ENCODE results near the gene CERS2.

Gene CERS2

DNA sequence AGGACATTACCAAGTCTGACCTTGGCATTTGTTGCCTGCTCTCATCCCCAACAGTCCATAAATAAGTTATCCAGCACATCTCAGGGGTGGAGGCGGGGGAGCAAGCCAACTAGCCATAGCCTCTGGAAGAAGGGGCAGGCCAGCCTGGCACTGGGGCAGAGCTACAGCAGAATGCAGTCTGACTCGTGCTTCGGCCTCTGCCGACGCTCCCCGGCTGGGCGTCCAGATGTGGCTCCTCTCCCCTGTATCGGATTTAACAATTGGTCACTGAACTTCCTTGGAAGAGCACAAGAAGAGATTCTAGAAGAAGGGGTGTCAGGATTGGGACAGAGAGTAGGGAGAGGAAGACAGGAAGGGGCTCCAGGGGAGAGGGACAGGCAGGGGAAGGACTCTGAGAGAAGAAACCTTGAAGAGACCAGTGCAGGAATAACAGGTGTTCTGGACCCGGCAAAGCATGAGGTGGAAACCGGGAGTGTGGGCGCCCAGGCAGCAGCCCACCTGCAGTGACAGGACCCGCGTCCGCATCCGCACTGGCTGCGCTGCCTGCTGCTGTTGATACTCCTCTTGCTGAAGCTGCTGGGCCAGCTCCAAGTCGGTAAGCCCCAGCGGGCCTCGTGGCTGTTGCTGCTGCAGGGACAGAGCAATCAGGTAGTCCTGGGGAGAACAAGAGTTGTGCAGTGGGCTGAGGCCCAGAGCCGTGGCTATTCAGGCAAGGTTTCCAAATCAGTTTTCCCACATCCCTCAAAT lies 22.7 kb upstream of the CERS2 start:
- DNase-seq, result no peak

DNA sequence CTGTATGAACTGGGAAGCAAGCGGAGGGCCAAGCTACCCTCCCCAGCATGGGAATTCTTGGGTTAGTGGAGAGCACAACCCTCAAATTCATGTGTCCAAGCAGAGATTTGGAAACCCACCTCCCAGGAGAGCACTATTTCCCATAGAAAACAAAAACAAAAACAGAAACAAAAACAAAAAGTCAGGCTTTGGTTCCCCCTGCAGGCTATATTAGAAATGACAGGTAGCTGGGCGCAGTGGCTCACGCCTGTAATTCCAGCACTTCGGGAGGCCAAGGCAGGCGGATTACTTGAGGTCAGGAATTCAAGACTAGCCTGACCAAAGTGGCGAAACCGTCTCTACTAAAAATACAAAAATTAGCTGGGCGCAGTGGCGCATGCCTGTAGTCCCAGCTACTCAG lies 21.3 kb upstream of the CERS2 start:
- DNase-seq, result no peak

DNA sequence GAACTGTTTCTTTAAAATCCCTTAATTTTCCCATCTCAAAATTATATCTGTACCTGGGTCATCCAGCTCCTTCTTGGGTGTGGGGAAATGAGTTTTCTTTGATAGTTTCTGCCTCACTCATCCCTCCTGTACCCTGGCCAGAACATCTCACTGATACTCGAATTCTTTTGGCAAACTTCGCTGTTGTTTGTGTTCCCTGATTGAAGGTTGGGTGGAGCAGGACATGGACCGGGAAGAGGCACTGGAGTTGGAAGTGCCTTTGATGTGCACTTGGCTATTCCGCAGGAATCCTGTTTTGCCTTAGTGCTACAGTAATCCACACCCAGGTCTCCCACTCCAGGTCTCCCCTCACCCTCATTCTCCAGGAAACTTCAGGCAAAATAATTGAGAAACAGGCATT lies 20.8 kb upstream of the CERS2 start:
- DNase-seq, result no peak

DNA sequence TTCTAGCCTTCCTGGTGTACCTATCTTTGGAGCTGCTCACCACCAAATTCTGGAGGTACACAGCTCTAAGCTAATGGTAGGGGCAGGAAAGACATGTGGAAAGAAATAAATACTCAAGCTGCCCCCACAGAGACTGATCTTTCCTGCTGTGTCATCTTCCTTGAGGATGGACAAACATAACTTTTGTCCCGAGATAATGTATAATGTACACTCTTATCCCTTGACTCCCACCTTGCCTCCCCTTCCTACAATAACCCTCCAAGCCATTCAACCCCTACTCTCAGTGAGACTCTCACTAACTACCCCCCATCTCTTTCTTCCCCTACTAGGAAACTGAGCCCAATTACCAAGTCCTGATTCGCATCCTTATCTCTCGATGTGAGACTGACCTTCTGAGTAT lies 19.6 kb upstream of the CERS2 start:
- DNase-seq, result no peak

DNA sequence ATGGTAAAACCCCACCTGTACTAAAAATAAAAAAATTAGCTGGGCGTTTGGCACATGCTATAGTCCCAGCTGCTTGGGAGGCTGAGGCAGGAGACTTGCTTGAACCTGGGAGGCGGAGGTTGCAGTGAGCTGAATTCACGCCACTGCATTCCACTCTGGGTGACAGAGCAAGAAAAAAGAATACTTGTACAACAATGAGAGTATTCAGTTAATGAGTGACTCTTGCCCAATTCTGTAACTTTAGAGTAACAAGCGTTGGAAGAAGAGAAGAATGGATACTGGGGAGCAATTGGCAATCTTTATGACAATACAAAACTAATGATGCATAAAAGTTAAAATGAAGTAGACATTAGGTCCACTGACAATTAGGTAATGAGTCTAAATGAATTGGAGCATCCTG lies 18.0 kb upstream of the CERS2 start:
- no peak for DNase-seq

DNA sequence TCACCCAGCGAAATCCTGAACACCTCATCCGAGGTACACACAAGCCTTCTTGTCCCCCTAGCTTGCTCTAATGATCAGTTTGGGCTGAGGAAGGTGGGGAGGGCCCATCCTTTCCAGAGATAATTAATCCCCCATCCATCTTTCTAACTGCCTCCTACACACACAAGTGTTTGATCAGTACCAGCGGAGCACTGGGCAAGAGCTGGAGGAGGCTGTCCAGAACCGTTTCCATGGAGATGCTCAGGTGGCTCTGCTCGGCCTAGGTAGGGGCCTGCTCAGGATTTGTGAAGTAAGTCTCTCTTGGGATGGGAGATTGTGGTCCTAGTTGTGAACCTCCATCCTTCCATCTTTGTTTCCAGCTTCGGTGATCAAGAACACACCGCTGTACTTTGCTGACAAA lies 13.3 kb upstream of the CERS2 start:
- no peak for DNase-seq

DNA sequence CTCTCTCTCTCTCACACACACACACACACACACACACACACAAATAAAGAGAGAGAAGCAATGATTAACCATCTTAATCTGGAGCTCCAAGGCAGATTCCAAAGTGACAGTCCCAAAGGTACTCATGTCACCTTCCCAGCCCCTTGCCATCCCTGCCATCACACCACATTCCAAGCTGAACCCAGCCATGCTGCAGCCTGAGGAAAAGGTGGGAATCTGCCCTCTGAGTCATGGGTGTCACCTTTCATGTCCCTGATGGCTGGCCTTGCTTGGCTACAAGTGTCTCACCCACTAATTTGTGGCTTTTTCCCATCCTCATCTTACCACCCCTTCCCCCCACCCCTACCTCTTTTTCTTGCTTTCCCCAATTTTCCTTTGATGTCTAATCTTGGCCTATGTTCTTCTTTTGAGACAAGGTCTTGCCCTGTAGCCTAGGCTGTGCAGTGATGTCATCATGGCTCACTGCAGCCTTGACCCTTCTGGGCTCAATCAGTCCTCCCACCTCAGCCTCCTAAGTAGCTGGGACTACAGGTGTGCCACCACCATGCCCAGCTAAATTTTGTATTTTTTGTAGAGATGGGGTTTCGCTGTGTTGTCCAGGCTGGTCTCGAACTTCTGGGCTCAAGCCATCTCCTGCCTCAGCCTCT lies 10.7 kb upstream of the CERS2 start:
- DNase-seq, result no peak

DNA sequence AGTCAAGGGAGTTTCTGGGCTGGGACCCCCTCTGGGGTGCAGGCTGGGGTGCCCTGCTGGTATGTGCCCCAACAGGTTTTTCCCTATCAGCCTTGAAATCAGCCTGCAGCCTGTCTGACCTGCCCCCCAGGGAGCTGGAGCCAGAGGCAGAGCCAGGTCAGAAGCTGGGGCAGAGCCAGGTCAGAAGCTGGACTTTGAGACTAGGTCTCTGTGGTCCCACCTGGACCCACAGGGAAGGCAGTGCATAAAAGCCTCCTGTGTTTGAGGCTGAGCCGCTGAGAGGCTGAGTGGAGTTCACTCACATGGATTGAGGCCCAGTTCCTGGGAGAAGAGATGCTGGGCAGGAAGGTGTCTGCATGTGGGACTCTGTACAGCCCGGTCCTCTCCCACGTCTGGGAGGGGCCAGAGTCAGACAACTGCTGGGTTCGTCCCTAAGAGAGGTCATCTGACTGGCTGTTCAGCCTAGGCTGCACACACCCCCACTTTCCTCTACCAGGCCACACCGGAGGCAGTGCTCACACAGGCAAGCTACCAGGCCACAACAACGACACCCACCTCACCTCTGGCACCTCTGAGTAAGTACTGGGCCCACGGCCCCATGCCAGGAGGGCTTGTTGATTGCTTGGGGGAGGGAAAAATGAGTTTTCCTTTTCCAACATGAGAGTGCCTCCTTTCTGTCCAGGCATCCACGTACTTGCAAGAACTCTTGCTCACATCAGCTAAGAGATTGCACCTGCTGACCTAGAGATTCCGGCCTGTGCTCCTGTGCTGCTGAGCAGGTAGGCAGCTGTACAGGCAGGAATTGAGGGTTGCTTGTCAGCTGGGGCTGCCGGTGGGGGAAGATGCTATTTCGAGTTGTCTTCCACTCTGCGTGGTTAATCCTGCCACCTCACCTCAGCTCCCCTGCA lies 7.4 kb upstream of the CERS2 start, which contains the start of gene ANXA9:
TSS of gene ANXA9 (plus strand) at position 488 of the 908 bp plus-strand sequence. CDS start 814 bp downstream, outside the sequence.
- no peak for DNase-seq

DNA sequence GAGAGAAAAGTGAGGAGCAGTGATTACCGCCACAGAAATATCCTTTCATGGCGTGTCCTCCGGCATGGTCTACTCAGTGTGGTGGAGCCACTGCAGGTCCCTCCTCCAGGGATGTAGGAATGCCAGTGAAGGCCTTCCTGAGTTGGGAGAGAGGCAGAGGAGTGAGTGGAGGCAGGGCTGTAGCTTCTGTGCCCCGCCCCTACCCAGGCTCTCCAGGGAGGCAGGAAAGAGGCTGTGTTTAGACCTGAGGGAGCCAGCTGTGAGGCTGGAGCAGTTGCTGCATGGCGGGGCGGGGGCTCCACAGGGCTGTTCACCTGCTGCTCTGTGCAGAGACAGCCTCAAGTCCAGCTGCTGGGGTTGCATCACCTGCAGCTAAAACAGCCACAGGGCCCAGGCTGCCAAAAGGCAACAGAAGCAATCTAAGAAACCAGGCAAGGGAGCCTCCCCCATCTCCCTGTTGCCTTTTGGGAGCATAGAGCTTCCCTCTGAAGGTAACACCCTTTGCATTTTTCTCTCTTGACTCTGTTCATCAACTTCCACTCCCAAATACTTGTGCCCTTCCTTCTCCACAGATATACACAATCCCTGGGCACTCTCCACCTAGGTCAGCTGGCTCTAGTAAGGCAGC lies 6.7 kb upstream of the CERS2 start:
- no peak for DNase-seq

DNA sequence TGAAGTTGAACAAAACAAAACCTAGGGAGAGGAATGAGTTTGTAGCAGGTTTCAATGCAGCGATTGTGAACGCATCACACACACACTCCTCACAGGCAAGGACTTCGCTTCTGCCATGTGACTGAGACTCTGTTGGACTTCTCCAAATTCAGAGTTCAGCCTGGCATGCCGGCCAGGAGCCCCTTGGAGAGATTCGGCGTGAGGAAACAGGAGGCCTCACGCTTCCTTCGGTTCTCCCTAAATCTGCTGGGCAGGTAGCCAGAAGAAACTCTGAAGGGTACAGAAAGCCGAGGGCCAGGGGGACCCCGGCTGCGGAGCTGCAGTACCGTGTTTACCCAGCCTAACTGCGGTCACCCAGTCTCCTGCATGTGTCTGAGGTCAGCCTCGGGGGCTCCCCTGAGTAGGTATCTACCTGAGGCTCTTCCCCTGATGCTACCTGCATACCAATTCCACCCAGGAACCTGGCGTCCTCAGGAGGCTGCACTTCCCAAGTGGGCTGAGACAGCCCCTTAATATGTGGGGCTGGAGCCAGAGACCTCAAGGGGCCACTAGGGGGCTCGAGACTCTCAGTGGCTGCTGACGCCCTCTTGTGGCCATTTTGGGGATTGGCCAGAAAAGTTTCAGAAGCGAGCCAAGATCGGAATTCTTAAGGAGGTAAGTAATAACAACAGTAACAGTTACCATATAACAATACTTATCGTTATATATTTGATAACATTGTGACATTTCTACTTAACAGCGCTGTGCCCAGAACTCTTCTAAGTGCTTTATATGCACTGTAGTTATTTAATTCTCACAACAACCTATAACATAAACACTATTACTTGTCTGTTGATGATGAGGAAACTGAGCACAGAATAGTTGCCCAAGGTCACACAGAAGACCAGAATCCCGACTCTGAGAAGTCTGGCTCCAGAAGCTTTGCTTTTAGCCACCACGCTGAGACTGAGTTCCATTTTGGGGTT lies 4.7 kb upstream of the CERS2 start:
- DNase-seq, result peak; percentile 87

DNA sequence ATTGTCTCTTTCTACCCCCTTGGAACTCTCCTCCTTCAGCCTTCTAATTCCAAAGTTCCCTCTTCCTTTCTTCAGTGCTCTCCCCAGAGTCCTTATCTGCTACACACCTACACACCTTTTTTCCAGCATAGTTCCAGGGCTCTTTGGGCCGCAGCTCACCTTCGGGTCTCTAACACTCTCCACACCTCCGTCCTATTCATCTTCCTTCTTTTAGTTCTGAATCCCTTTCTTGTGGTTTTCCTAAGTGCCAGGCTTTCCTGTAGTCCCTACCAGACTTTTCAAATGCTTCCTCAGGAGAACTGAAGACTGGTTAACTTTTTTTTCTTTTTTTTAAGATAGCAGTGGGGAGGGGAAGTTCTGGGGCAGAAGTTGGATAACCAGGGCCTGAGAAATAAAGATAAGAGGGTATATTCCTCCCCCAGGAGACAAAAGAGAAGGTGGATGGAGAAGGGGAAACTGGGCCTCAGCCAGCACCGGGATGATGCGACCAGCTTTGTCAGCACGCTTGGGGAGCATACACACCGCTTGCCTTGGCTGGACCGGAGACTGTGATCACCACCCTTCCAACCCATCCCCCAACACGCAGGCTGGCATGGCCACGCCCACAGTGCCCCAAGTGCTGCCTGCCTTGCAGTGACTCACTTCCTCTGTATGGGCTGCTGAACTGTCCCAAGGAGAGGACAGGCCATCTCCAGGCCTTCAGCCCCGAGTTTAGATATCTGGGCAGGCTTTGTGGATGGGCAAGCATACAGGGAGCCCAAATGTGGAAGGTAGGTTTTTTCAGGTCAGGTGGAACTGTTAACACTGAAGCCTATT lies 2.5 kb upstream of the CERS2 start:
- DNase-seq, result no peak

DNA sequence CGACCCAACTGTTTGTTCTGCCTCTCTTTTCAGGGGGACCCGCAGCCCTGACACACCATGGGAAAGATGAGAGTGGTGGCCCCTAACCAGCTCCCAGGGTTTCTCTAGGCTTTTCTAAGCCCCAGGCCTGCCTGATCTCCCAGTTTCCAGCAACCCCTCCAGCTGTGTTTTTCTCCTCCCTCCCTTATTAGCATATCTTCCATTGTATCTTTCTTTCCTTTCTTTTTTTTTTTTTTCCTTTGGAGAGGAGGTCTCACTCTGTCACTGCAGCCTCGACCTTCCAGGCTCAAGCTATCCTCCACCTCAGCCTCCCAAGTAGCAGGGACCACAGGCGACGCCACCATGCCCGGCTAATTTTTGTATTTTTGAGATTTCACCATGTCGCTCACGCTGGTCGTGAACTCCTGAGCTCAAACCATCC lies 1.8 kb upstream of the CERS2 start:
- DNase-seq, result no peak

DNA sequence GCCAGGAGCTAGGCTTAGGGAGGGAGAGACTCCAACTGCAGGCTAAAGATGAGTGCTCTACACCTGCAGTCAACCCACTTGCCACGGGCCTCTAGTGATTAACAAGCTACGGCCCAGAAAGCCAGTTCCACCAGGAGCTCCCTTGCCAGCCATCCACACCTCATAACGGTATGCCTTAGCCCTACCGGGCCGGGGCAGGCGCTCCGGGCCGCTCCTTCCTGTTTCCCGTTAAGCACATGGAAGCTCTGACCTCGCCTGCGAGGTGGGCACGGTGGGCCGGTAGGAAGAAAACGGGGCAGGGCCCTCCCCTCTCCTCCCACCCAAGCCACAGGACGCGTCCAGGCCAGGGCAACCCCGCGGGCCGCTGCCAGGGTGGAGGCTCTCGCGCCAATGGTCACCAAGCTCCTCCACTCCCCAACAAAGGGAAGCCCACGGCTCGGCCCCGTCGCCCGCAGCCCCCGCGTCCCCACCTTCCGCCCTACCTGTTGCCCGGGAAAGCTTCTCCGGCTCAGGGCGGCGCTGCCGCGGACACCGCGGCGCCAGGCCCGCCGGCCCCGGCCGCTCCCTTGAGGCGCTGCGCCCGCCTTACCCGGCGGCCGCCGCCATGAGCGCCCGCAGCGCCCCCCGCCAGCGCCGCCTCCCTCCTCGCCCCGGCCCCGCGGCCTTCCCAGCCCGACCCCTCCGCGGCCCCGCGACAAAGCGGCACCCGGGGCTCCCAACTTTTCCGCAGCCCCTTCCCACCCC lies 627 bp downstream of the CERS2 start:
- peak; percentile 27 for DNase-seq

DNA sequence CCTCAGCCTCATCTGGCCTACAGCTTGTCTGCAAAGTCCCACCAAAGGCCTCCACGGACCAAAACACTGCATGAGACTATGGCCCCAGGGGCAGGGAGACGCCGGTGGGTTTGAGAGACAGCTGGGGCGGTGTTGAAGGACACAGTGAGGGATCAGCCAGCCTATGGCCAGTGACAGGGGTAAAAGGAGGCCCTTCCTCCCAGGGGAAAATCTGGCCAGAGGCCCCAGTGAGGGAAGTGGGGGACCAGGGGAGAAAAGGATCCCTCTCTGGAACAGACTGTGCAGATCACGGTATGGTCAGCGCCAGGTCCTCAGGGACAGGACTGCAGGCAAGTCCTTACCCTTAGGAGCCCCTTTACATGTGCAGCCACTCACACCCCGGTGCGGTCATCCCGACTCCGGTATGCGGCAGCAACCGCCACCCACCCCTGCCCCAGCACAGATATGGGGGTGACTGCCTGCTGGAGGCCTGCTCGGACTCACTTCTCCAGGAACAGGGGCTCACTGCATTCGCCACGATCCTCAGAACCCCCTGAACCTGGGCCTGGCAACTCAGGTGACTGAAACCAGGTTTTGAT lies 1.3 kb downstream of the CERS2 start:
- no peak for DNase-seq

DNA sequence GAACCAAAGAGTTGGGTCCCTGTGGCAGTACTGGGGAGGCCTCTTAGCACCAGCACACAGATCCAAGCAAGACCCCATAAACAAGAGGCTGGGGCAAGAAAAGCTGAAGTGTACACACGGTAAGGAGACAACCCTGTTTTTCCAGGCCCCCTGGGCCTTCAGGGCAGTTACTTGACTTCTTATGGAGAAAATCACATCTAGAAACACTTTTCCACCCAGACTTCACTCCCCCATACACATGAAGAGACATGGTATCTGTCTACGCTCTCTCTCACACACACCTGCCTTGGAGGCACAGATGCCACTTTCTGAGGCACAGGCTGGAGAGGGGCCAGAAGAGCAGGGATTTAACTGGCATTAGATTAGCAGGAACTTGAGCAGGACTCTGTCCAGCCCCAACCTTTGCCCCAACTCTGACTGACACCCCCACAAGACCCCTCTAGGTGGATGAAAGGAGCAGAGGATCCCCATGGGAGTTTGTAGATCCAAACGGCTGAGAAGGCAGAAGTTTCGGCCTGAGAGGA lies 2.2 kb downstream of the CERS2 start:
- no peak for DNase-seq

DNA sequence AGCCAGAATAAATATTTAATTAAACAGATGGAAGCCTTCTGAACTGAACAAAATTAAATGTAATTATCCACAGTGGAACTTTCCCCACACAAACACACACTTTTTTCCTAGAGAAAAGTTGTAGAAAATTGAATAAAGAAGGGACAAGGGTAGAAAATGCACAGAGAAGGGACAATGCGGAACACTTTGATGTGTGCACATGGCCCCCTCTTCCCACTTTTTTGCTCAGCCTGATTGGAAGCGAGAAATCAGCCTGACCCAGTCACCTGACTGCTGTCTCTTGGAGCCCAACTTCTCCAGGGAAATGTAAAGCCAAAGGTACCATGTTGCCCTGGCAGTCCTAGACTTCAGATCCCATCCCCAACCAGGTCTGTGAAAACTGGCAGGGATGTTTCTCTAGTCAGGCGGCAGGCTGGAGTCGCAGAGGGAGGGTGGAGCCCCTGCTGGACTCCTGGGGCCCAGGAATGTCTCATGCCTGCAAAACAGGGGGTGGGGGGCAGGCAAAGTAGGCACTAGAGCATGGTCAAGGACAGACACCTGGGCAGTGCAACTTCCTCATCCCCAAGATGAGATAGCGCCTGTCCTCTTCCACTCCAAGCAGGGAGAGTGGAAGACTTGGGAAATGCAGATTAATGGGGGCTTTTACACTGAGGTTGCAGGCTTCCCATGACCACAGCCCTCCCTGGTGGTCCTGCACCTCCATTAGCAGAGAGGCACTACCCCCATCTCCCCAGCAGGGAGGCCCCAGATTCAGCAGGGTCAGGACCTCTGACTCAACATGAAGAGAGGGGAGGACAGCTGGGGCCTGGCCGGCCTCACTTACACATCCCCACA lies 2.8 kb downstream of the CERS2 start:
- no peak for DNase-seq

DNA sequence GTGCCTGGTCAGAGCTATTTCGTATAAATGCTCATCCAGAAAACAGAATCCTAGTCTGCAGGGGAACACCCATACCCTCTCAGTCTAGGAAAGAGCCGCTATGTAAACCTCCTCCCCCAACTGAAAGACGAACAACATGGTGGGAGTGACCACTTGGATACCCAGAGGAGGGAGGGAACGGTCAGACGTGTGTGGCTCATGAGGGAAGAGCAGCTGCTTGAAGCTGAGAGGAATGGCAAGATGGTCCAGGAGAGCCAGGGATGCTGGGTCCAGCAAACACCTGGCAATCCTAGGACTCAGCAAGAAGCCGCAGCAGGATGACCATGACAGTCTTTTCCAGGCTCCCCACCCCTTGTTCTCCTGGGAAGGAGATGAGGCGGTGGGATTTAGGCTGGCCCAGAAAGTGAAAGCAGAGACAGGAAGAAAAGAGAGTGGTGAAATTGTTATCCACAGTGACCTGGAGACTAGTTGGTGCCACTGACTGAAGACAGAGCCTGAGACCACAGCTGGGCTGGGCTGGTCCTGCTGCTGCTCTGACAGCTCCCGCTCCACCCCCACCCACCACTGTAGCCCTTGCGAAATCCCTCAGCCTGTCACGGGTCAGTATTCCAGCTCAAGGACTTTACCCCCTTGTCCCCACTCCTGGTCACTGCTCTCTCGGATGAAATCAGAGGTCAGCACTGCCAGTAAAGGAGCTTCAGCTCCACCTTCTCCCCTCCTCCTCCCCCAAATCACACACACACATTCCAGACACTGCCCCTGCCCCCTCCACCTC lies 3.6 kb downstream of the CERS2 start:
- no peak for DNase-seq

DNA sequence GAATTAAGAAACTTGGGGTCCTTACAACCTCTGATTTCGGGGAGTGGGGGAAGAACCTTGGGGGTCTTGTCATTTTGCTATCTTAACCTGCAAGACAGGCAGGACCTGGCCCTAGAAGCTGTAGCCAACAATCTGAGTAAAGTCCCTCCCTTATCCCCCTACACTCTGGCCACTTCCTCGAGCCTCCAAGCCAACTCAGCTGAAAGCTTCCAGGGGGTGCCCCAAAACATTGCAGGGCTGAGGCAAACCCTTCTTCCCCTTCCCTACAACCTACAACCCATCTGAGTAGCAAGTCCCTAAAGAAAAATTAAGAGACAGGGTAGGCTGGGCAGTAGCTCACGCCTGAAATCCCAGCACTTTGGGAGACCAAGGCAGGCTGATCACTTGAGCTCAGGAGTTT lies 5.0 kb downstream of the CERS2 start:
- DNase-seq, result no peak

Measured in fibroblast of skin of right biceps (primary cell).